HepG2 (cell line): Measurements from ENCODE around the gene MTFR1L. TPM values are rescaled to one million over a fixed set of nuclear protein-coding genes. Genes with fewer than 3 reads are reported as not detected.

Experiments
- ATAC-seq: fragments of 200-7000 bp; cut with Tn5 transposase; 3 replicates; pipeline ENCODE4 v1.9.1; 2020; ENCODE audit warnings: mild to moderate bottlenecking, moderate library complexity
- BruUV-seq: library from RNA; stranded (reverse); fragments of 400-500 nt; replicated peaks from 2 replicates; lab custom pipeline; 2021; lab: Mats Ljungman, UMichigan
- CTCF ChIA-PET: fragments of 300-600 bp; formaldehyde crosslinking; extraction: SDS; loops from one replicate; lab custom pipeline; 2021; ENCODE audit warnings: low total read pairs, inconsistent platforms, low intra/inter-chr PET ratio; lab: Yijun Ruan, JAX
- POLR2A ChIA-PET: fragments of 350-600 bp; sonication (Branson Sonifier 250); formaldehyde crosslinking; loops from one replicate; lab custom pipeline; 2020; ENCODE audit warnings: antibody characterized with exemption, inconsistent platforms; lab: Yijun Ruan, JAX
- DNase-seq: peaks from one replicate; pipeline ENCODE4 v3.0.0-alpha.2; 2015; ENCODE audit warnings: low spot score
- FAIRE-seq: peaks from 3 replicates; lab custom pipeline; 2011; peaks lifted over from hg19 to GRCh38; lab: Jason Lieb, UNC
- H2AFZ ChIP-seq: one replicate; pipeline ENCODE4 v1.6.1; 2011; ENCODE audit warnings: low read length, inconsistent platforms
- H3K27ac ChIP-seq: fragments of 300-600 bp; 3 replicates; pipeline ENCODE4 v1.8.0; 2011; ENCODE audit warnings: mixed run types, mild to moderate bottlenecking, mixed read lengths, low read length, inconsistent platforms; ENCODE audit not compliant: insufficient read depth; ENCODE audit errors: extremely low read length
- H3K27me3 ChIP-seq, 2 experiments: fragments of 200-600 bp in 1 of 2; 2 replicates in 1 of 2; 3 replicates in 1 of 2; pipeline versions ENCODE4 v1.6.0 to v1.8.0; 2011; ENCODE audit warnings: low read length in 2 of 2, mild to moderate bottlenecking in 2 of 2, moderate library complexity in 2 of 2, inconsistent platforms in 1 of 2; ENCODE audit not compliant: insufficient read depth in 2 of 2, control insufficient read depth in 1 of 2
- H3K36me3 ChIP-seq, 2 experiments: fragments of 200-600 bp in 1 of 2; replicated peaks in 1 of 2; 2 replicates in 1 of 2; 3 replicates in 1 of 2; pipeline versions ENCODE4 v1.5.1 to v1.8.0; 2011; ENCODE audit warnings: low read length in 2 of 2, inconsistent platforms in 1 of 2; ENCODE audit not compliant: insufficient read depth in 2 of 2, control insufficient read depth in 1 of 2
- H3K4me1 ChIP-seq: 2 replicates; pipeline ENCODE4 v1.5.1; 2012; ENCODE audit warnings: low read length, inconsistent platforms; ENCODE audit not compliant: insufficient read depth
- H3K4me2 ChIP-seq: 2 replicates; pipeline ENCODE4 v1.6.0; 2011; ENCODE audit warnings: low read depth, low read length, inconsistent platforms
- H3K4me3 ChIP-seq, 3 experiments: fragments of 200-600 bp in 1 of 3; sonication (generic), shearing (Covaris generic) in 1 of 3; replicated peaks in 1 of 3; 2 replicates each; pipeline ENCODE4 v1.5.1; 2011 to 2016; ENCODE audit warnings: low read length in 3 of 3, inconsistent platforms in 2 of 3, low read depth in 2 of 3, mild to moderate bottlenecking in 2 of 3, control low read depth in 1 of 3, mixed read lengths in 1 of 3; ENCODE audit not compliant: insufficient read depth in 1 of 3
- H3K79me2 ChIP-seq: one replicate; pipeline ENCODE4 v1.6.1; 2011; ENCODE audit warnings: low read length, inconsistent platforms; ENCODE audit not compliant: insufficient read depth
- H3K9ac ChIP-seq: 2 replicates; pipeline ENCODE4 v1.6.0; 2011; ENCODE audit warnings: mild to moderate bottlenecking, low read depth, low read length, inconsistent platforms; ENCODE audit not compliant: insufficient read depth
- H3K9me3 ChIP-seq: 2 replicates; pipeline ENCODE4 v1.5.1; 2012; ENCODE audit warnings: mild to moderate bottlenecking, low read length
- H4K20me1 ChIP-seq: 2 replicates; pipeline ENCODE4 v1.6.0; 2011; ENCODE audit warnings: inconsistent platforms, mild to moderate bottlenecking, low read length, moderate library complexity; ENCODE audit not compliant: insufficient read depth
- MTA3 ChIP-seq: sonication (generic); formaldehyde crosslinking; IDR thresholded peaks from 2 replicates; pipeline ENCODE4 v1.4.0; 2020; ENCODE audit warnings: missing genetic modification reagents
- MTERF4 ChIP-seq: sonication (generic); formaldehyde crosslinking; IDR thresholded peaks from 2 replicates; pipeline ENCODE4 v1.8.0; 2023; ENCODE audit warnings: mild to moderate bottlenecking, missing genetic modification reagents
- NCOA5 ChIP-seq: sonication (generic); formaldehyde crosslinking; IDR thresholded peaks from 2 replicates; pipeline ENCODE4 v1.4.0; 2020; ENCODE audit warnings: missing genetic modification reagents
- YEATS4 ChIP-seq: sonication (generic); formaldehyde crosslinking; IDR thresholded peaks from 2 replicates; pipeline ENCODE4 v1.4.0; 2020; ENCODE audit warnings: missing genetic modification reagents, borderline replicate concordance
- ZBTB21 ChIP-seq: sonication (generic); formaldehyde crosslinking; IDR thresholded peaks from 2 replicates; pipeline ENCODE4 v1.4.0; 2020; ENCODE audit warnings: missing genetic modification reagents
- ZBTB38 ChIP-seq: sonication (generic); formaldehyde crosslinking; IDR thresholded peaks from 2 replicates; pipeline ENCODE4 v1.5.1; 2020; ENCODE audit warnings: mild to moderate bottlenecking, missing genetic modification reagents
- ZFP62 ChIP-seq: sonication (generic); formaldehyde crosslinking; IDR thresholded peaks from 2 replicates; pipeline ENCODE4 v1.4.0; 2020; ENCODE audit warnings: missing genetic modification reagents
- ZNF234 ChIP-seq: sonication (generic); formaldehyde crosslinking; conservative IDR thresholded peaks from 2 replicates; pipeline ENCODE4 v1.5.1; 2020; ENCODE audit warnings: mild to moderate bottlenecking, missing genetic modification reagents
- ZNF281 ChIP-seq: sonication (generic); formaldehyde crosslinking; IDR thresholded peaks from 2 replicates; pipeline ENCODE4 v1.4.0; 2020; ENCODE audit warnings: missing genetic modification reagents, borderline replicate concordance
- ZNF3 ChIP-seq: IDR thresholded peaks from 2 replicates; pipeline ENCODE4 v1.7.0; 2017; ENCODE audit warnings: inconsistent platforms
- ZNF615 ChIP-seq: sonication (generic); formaldehyde crosslinking; IDR thresholded peaks from 2 replicates; pipeline ENCODE4 v1.5.0; 2020; ENCODE audit warnings: mild to moderate bottlenecking, missing genetic modification reagents, borderline replicate concordance
- ZNF674 ChIP-seq: sonication (generic); formaldehyde crosslinking; IDR thresholded peaks from 2 replicates; pipeline ENCODE4 v1.5.0; 2020; ENCODE audit warnings: low read depth, mild to moderate bottlenecking, missing genetic modification reagents
- ZNF720 ChIP-seq: sonication (generic); formaldehyde crosslinking; IDR thresholded peaks from 2 replicates; pipeline ENCODE4 v1.4.0; 2020; ENCODE audit warnings: missing genetic modification reagents
- ZNF766 ChIP-seq: sonication (generic); formaldehyde crosslinking; IDR thresholded peaks from 2 replicates; pipeline ENCODE4 v1.5.0; 2020; ENCODE audit warnings: missing genetic modification reagents, borderline replicate concordance
- ZNF772 ChIP-seq: sonication (generic); formaldehyde crosslinking; IDR thresholded peaks from 2 replicates; pipeline ENCODE4 v1.5.0; 2020; ENCODE audit warnings: mild to moderate bottlenecking, missing genetic modification reagents
- ZNF790 ChIP-seq: sonication (generic); formaldehyde crosslinking; IDR thresholded peaks from 2 replicates; pipeline ENCODE4 v1.8.0; 2022; ENCODE audit warnings: missing genetic modification reagents, mild to moderate bottlenecking, borderline replicate concordance
- WGBS: methylation state at CpG from one replicate; pipeline ENCODE4 v1.1.6; 2017; ENCODE audit warnings: low lambda C conversion rate; 5-methylcytosine and 5-hydroxymethylcytosine counted together
- in situ Hi-C: cut with HindIII; loops from 2 replicates; pipeline ENCODE4 v1.10.0; 2017; ENCODE audit warnings: low pct_unique_long_range_greater_than_20kb; ENCODE audit not compliant: extremely low pct_ligation_motif_present
- intact Hi-C: fragments of 100-400 bp; cut with micrococcal nuclease; formaldehyde crosslinking; loops from one replicate; pipeline ENCODE4 v1.10.0; 2022; ENCODE audit not compliant: unreplicated experiment
- polyA plus RNA-seq, 8 experiments: library from polyadenylated mRNA; depleted of rRNA in 3 of 8; stranded (reverse) in 7 of 8; unstranded in 1 of 8; fragments of >200 nt; fragmentation: Illumina TruSeq in 4 of 8; extraction: Trizol in 4 of 8; gene quantifications; 2 replicates each; pipeline versions ENCODE4 v1.2.1 to v1.2.3, GENCODE V29; 2011 to 2016; ENCODE audit warnings: low read depth in 4 of 8, missing spikeins in 1 of 8, mixed read lengths in 1 of 8; ENCODE audit not compliant: insufficient read depth in 1 of 8
- total RNA-seq, 5 experiments: library from RNA; depleted of rRNA; stranded (reverse); fragments of >200 nt; fragmentation: Illumina TruSeq; extraction: Trizol; gene quantifications; 2 replicates each; pipeline ENCODE4 v1.2.3, GENCODE V29; 2016; ENCODE audit warnings: low read depth in 1 of 5
- TF ChIP-seq, protein P1 (sequence below): IDR thresholded peaks from 2 replicates; pipeline ENCODE4 v1.6.1; 2012; ENCODE audit warnings: low read depth, low read length, improper control_type of control experiment
- TF ChIP-seq, protein P2 (sequence below): sonication (generic); formaldehyde crosslinking; IDR thresholded peaks from 2 replicates; pipeline ENCODE4 v1.5.0; 2020; ENCODE audit warnings: missing genetic modification reagents

The MTFR1L gene
- total and polyA plus RNA-seq, 2 of the 13 experiments (the other 11 are each of a cell fraction or from before 2014, with no cell fraction given) = 38.0 to 55.7 TPM

DNA sequence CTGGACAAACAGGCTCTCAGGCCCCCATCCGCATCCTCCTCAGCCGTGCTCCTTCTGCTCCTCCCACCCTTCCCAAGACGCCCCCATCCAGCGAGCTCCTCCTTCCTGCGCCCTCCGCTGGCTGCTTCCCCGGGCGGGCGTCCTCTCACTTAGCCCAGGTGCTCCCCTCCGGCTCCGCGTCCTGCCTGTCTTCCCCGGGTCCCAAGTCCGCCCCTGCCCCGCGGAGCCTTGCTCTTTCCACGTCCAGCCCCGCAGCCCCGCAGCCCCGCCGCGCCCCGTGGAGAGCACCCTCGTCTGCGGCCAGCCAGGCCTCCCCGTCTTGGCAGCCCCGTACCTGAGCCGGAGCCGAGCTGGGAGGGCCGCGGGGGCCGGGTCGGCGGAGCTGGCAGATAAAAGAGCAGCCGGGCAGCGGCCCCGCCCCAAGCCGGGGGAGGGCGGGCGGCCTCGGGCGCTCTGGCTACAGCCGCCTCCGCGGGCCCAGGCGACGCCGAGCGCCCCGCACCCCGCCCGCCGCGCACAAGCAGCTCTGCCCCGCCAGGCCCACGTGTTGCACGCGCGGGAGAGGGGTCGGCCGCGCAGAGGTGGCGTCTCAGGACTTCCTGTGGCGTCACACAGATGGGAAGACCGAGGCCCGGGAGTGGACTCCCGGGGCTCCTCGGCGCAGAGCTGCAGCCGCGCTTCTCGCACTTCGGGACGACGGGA is 55.6 kb downstream of the MTFR1L start, which contains the start of gene PAQR7:
TSS of gene PAQR7 (minus strand) at position 555 of the 702 bp plus-strand sequence. CDS start 11,869 bp downstream, outside the sequence.
- DNase-seq (peak; percentile 67), FAIRE-seq (no peak), ATAC-seq (peak; percentile 80)
- H3K4me1 ChIP-seq = peaks cover 71% of the 10 kb centered on the region
- no peaks in the 10 kb centered on the region for H3K9me3 ChIP-seq
- intact Hi-C loops (loop anchor here (2.0 kb wide), 1 partner anchor 15 kb away; no protein-coding TSS in a partner anchor), in situ Hi-C loops (no loop called here)
- no TSS peak for BruUV-seq
- H3K36me3 ChIP-seq = no peaks in the 10 kb centered on the region
- 0% methylated on average over 19 of the region's 75 CpGs for WGBS
- H3K27ac ChIP-seq = peak within 1 kb of the TSS; percentile 79
- H3K27me3 ChIP-seq = no peaks in the 10 kb centered on the region; a peak in 1 of 5 replicates
- H3K79me2 ChIP-seq = peaks cover 22% of the 10 kb centered on the region
- no peak within 1 kb of the TSS for H2AFZ ChIP-seq
- peak within 1 kb of the TSS; percentile 69 to 95 (median 70) for H3K4me3 ChIP-seq
- no peaks in the 10 kb centered on the region for H4K20me1 ChIP-seq
- peak within 1 kb of the TSS; percentile 67 for H3K9ac ChIP-seq
- CTCF ChIA-PET = no interaction called here
- H3K4me2 ChIP-seq = peak within 1 kb of the TSS; percentile 79
- POLR2A ChIA-PET = interaction anchor here (0.7 to 2.7 kb wide), 14 partner anchors 8 to 122 kb away, joined by 3 to 32 read pairs (median 5); partner anchors contain the start of gene PAFAH2
- no peak for TF ChIP-seq MTA3 (CRISPR knock-in tag)
- TF ChIP-seq NCOA5 (CRISPR knock-in tag) = no peak
- peak; percentile 92 for TF ChIP-seq ZNF766 (CRISPR knock-in tag)
- TF ChIP-seq, protein P1, sequence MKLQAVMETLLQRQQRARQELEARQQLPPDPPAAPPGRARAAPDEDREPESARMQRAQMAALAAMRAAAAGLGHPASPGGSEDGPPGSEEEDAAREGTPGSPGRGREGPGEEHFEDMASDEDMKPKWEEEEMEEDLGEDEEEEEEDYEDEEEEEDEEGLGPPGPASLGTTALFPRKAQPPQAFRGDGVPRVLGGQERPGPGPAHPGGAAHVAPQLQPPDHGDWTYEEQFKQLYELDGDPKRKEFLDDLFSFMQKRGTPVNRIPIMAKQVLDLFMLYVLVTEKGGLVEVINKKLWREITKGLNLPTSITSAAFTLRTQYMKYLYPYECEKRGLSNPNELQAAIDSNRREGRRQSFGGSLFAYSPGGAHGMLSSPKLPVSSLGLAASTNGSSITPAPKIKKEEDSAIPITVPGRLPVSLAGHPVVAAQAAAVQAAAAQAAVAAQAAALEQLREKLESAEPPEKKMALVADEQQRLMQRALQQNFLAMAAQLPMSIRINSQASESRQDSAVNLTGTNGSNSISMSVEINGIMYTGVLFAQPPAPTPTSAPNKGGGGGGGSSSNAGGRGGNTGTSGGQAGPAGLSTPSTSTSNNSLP = no peak
- TF ChIP-seq ZNF234 (CRISPR knock-in tag) = peak; percentile 89; the same call in 1 of the 2 replicates
- peak; percentile 80 for TF ChIP-seq ZBTB21
- no peak for TF ChIP-seq ZNF720 (CRISPR knock-in tag)
- peak; percentile 97; the same call in 1 of the 2 replicates for TF ChIP-seq MTERF4 (CRISPR knock-in tag)
- peak; percentile 90 for TF ChIP-seq YEATS4 (CRISPR knock-in tag)
- TF ChIP-seq ZNF281 = peak; percentile 82
- TF ChIP-seq, protein P2, sequence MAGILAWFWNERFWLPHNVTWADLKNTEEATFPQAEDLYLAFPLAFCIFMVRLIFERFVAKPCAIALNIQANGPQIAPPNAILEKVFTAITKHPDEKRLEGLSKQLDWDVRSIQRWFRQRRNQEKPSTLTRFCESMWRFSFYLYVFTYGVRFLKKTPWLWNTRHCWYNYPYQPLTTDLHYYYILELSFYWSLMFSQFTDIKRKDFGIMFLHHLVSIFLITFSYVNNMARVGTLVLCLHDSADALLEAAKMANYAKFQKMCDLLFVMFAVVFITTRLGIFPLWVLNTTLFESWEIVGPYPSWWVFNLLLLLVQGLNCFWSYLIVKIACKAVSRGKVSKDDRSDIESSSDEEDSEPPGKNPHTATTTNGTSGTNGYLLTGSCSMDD = no peak
- TF ChIP-seq ZNF674 (CRISPR knock-in tag) = 0 out of 2 replicates have a peak, but pooled peaks have one; percentile 85
- no peak for TF ChIP-seq ZNF615
- TF ChIP-seq ZFP62 (CRISPR knock-in tag) = no peak
- TF ChIP-seq ZNF790 = peak; percentile 98
- peak; percentile 47; the same call in 1 of the 2 replicates for TF ChIP-seq ZNF3 (CRISPR knock-in tag)
- TF ChIP-seq ZBTB38 (CRISPR knock-in tag) = peak; percentile 41; the same call in 1 of the 2 replicates
- TF ChIP-seq ZNF772 (CRISPR knock-in tag) = peak; percentile 61; the same call in 1 of the 2 replicates
